K562 (cell line): ENCODE data around the gene NLRP4. TPM values are rescaled to one million over a fixed set of nuclear protein-coding genes. Genes with fewer than 3 reads are reported as not detected.

Experiments used
- ARID1B ChIP-seq: fragments of 450-650 bp; IDR thresholded peaks from 2 replicates; pipeline ENCODE4 v1.6.1; 2016; ENCODE audit warnings: antibody characterized with exemption, mild to moderate bottlenecking, inconsistent platforms
- EP400 ChIP-seq: fragments of 450-650 bp; IDR thresholded peaks from 2 replicates; pipeline ENCODE4 v1.6.1; 2017; ENCODE audit warnings: antibody characterized with exemption, mild to moderate bottlenecking, moderate library complexity
- HES1 ChIP-seq: fragments of 450-650 bp; IDR thresholded peaks from 2 replicates; pipeline ENCODE4 v1.6.1; 2016; ENCODE audit warnings: low read depth, mild to moderate bottlenecking, moderate library complexity
- HNRNPH1 ChIP-seq: fragments of 200-400 bp; formaldehyde crosslinking; optimal IDR thresholded peaks from 2 replicates; pipeline ENCODE3; 2017; ENCODE audit warnings: low read depth, mild to moderate bottlenecking, low read length, moderate library complexity
- MBD2 ChIP-seq: sonication (generic); IDR thresholded peaks from 2 replicates; pipeline ENCODE4 v1.6.1; 2016; ENCODE audit warnings: low read depth, borderline replicate concordance
- MITF ChIP-seq: IDR thresholded peaks from 2 replicates; pipeline ENCODE4 v1.6.1; 2014; ENCODE audit warnings: antibody characterized with exemption
- MXI1 ChIP-seq: IDR thresholded peaks from 2 replicates; pipeline ENCODE4 v1.6.1; 2011; ENCODE audit warnings: low read depth, mild to moderate bottlenecking, improper control_type of control experiment, low read length
- NCOA2 ChIP-seq, 2 experiments: fragments of 450-650 bp; IDR thresholded peaks; 2 replicates each; pipeline ENCODE4 v1.6.1; 2018; ENCODE audit warnings: mild to moderate bottlenecking in 2 of 2, moderate library complexity in 1 of 2; ENCODE audit not compliant: partially characterized antibody in 2 of 2
- PHF20 ChIP-seq: fragments of 450-650 bp; IDR thresholded peaks from 2 replicates; pipeline ENCODE4 v1.6.1; 2018; ENCODE audit not compliant: partially characterized antibody
- PHF21A ChIP-seq: fragments of 450-650 bp; IDR thresholded peaks from 2 replicates; pipeline ENCODE4 v1.6.1; 2017; ENCODE audit warnings: low read depth, borderline replicate concordance
- PRMT5 ChIP-seq: sonication (generic); formaldehyde crosslinking; IDR thresholded peaks from 2 replicates; pipeline ENCODE4 v1.5.0; 2020; ENCODE audit warnings: missing genetic modification reagents
- RAD51 ChIP-seq: fragments of 450-650 bp; IDR thresholded peaks from 2 replicates; pipeline ENCODE4 v1.7.1; 2016; ENCODE audit warnings: low read depth, mild to moderate bottlenecking, borderline replicate concordance
- REST ChIP-seq, 2 experiments: fragments of 450-650 bp; formaldehyde crosslinking in 1 of 2; IDR thresholded peaks; 2 replicates each; pipeline versions ENCODE4 v1.4.0 to v1.6.1; 2014 to 2020; ENCODE audit warnings: mild to moderate bottlenecking in 2 of 2, borderline replicate concordance in 1 of 2, low read depth in 1 of 2
- SMC3 ChIP-seq: conservative IDR thresholded peaks from 2 replicates; pipeline ENCODE4 v1.6.1; 2011; ENCODE audit warnings: low read depth, low read length, improper control_type of control experiment; ENCODE audit not compliant: insufficient read depth
- STAG1 ChIP-seq: sonication (generic); formaldehyde crosslinking; IDR thresholded peaks from 2 replicates; pipeline ENCODE4 v1.5.0; 2020; ENCODE audit warnings: missing genetic modification reagents, borderline replicate concordance
- TEAD4 ChIP-seq, 2 experiments: sonication (generic) in 1 of 2; formaldehyde crosslinking in 1 of 2; IDR thresholded peaks; 2 replicates each; pipeline versions ENCODE4 v1.6.1 to v1.8.0; 2012 to 2022; ENCODE audit warnings: borderline replicate concordance in 1 of 2, inconsistent platforms in 1 of 2, low read length in 1 of 2, mild to moderate bottlenecking in 1 of 2, missing genetic modification reagents in 1 of 2
- ZEB2 ChIP-seq: fragments of 450-650 bp; IDR thresholded peaks from 2 replicates; pipeline ENCODE4 v1.6.1; 2016
- polyA plus RNA-seq, 8 experiments: library from polyadenylated mRNA; depleted of rRNA in 4 of 8; stranded (reverse) in 5 of 8; unstranded in 3 of 8; fragments of >200 nt; fragmentation: Nextera tagmentation in 2 of 8; fragmentation: Illumina TruSeq in 1 of 8; extraction: Ambion mirVana in 2 of 8; extraction: Trizol in 1 of 8; gene quantifications; 2 replicates each; pipeline versions ENCODE4 v1.2.1 to v1.2.3, GENCODE V29; 2011 to 2014; ENCODE audit warnings: inconsistent platforms in 1 of 8, missing spikeins in 1 of 8
- total RNA-seq, 7 experiments: library from RNA; depleted of rRNA in 6 of 7; stranded (reverse); fragments of >200 nt in 6 of 7; fragmentation: Illumina TruSeq in 2 of 7; extraction: Trizol in 2 of 7; gene quantifications; 2 replicates each; pipeline versions ENCODE4 v1.2.1 to v1.2.3, GENCODE V29; 2011 to 2021; ENCODE audit warnings: low replicate concordance in 1 of 7

NLRP4 gene
- total and polyA plus RNA-seq, 9 of the 15 experiments (the other 6 are each of a cell fraction or from before 2014, with no cell fraction given), result 0.03 to 0.14 (median 0.05) TPM; not detected in 3

- TF ChIP-seq STAG1, result peak; percentile 42; the same call in 1 of the 2 replicates
- TF ChIP-seq MBD2, result no peak
- no peak for TF ChIP-seq HNRNPH1
- peak; percentile 60 for TF ChIP-seq SMC3
- no peak for TF ChIP-seq PHF21A
- peak; percentile 27; the same call in 1 of the 2 replicates for TF ChIP-seq TEAD4 (IDR thresholded peaks at IDR 0.05; ENCODE audit: low read length)
- no peak for TF ChIP-seq TEAD4 (CRISPR knock-in tag; IDR thresholded peaks at IDR 0.05; ENCODE audit: borderline replicate concordance)
- peak; percentile 61 for TF ChIP-seq MITF
- TF ChIP-seq EP400, result peak; percentile 77
- peak; percentile 82 for TF ChIP-seq REST (IDR thresholded peaks at IDR 0.05; ENCODE audit: borderline replicate concordance)
- TF ChIP-seq REST (CRISPR knock-in tag; IDR thresholded peaks at IDR 0.05; ENCODE audit: low read depth), result no peak
- TF ChIP-seq RAD51, result peak; percentile 86
- 0 out of 2 replicates have a peak, but pooled peaks have one; percentile 39 for TF ChIP-seq MXI1
- TF ChIP-seq PRMT5, result no peak
- no peak for TF ChIP-seq NCOA2 (IDR thresholded peaks at IDR 0.05; ENCODE audit: partially characterized antibody in 2 of 2)
- peak; percentile 72 for TF ChIP-seq PHF20
- TF ChIP-seq ARID1B, result no peak
- no peak for TF ChIP-seq HES1
- TF ChIP-seq ZEB2, result no peak
Observed at GRCh38 chr19:55809381-55810058, 26.8 kb upstream of the NLRP4 start (continued).
